ENCODE measurements around the gene ADGRV1.

DNA sequence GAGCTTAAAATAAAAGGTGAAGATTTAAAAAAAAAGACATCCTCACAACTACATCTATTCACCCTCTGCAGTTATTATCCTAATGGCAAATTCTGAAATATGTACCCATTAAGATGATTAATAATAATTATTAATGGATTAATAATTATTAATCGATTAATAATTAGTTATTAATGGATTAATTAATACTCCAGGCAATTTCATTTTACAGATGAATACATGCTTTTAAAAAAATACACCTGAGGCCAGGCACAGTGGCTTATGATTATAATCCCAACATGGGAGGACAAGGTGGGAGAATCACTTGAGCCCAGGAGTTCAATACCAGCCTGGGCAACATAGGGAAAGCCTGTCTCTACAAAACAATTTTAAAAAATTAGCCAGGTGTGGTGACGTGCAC is 642.1 kb downstream of the ADGRV1 start:
- TF ChIP-seq, protein P1, sequence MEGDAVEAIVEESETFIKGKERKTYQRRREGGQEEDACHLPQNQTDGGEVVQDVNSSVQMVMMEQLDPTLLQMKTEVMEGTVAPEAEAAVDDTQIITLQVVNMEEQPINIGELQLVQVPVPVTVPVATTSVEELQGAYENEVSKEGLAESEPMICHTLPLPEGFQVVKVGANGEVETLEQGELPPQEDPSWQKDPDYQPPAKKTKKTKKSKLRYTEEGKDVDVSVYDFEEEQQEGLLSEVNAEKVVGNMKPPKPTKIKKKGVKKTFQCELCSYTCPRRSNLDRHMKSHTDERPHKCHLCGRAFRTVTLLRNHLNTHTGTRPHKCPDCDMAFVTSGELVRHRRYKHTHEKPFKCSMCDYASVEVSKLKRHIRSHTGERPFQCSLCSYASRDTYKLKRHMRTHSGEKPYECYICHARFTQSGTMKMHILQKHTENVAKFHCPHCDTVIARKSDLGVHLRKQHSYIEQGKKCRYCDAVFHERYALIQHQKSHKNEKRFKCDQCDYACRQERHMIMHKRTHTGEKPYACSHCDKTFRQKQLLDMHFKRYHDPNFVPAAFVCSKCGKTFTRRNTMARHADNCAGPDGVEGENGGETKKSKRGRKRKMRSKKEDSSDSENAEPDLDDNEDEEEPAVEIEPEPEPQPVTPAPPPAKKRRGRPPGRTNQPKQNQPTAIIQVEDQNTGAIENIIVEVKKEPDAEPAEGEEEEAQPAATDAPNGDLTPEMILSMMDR (IDR thresholded peaks at IDR 0.05): no peak
- TF ChIP-seq POLR2A (IDR thresholded peaks at IDR 0.05): no peak
- TF ChIP-seq EP300 (IDR thresholded peaks at IDR 0.05; ENCODE audit: low read depth): no peak
